Measurements from ENCODE around the gene C15orf61.

The C15orf61 gene

DNA sequence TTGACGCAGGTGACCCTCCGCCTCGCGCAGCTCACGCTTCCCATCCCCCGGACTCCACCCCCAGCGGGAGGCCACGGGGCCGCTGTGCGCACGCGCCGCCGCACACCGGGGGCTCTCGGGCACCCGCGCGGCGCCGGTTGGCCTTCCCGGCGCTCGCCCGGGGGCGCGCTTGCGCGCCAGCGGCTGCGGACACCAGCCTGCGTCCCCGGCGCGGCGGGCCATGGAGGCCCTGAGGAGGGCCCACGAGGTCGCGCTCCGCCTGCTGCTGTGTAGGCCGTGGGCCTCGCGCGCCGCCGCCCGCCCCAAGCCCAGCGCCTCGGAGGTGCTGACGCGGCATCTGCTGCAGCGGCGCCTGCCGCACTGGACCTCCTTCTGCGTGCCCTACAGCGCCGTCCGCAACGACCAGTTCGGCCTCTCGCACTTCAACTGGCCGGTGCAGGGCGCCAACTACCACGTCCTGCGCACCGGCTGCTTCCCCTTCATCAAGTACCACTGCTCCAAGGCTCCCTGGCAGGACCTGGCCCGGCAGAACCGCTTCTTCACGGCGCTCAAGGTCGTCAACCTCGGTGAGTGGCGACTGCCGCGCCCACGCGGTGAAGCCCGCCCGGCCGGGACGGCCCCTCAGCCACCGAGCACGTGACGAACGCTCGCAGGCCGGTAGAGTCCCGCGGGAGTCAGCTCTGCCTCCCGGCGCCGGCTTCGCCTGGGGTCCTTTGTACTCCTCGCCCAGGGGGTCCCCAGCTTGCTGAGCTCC is at the start of gene C15orf61:
Gene C15orf61 (plus strand): TSS at position 103 of the 754 bp plus-strand sequence. CDS start 118 bp downstream, at position 221.
- DNase-seq (ENCODE audit: low read depth in 2 of 2) = peak; percentile 69 to 79

DNA sequence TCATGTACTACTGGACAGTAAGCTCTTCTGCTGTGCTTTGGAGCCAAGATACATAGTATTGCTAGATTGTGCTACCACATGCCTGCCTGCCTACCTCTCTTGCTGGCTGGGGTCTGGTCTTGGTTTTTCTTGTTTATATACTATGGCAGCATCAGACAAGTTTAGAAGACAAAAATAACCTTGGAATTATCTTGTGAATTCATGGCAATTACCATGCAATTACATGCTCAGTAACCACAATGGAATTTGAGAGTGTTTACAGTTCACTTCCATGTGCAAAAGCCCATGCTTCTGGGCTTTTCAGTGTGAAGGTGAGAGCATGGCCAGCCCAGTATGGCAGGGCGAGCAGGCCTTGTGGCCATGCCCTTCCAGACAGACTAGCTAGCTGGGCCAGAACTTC is 48.0 kb upstream of the C15orf61 start:
- no peak for DNase-seq (ENCODE audit: low read depth in 2 of 2)

DNA sequence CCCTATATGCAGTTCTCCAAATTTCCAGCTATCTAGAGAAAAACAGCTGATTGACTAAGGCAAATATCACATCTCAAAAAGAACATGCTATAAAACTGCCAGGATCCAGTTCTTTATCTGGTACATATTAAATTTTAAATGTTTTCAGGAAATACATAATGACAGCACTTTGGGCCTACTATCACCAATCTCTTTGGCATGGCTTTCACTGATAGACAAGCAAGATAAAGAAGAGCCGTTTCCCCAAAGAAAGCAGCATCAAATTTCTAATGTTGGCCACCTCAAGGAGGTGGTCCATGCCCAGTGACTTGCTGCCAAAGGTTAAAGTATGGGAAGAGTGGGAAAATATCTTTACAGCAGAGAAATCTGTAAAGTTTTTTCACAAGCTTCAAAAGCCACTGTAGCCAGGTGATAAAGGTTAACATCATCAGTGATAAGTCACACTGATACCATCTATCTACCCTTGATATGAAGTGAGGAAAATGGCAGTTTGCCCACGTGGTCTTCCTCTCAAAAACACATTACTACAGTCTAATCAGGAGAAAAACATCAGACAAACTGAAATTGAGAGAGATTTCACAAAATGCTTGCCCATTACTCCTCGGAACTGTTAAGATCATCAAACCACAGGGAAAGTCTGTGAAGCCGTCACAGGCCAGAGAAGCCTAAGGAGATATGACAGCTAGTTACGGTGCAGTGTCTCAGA is 46.4 kb upstream of the C15orf61 start:
- no peak for DNase-seq (ENCODE audit: low read depth in 2 of 2)

DNA sequence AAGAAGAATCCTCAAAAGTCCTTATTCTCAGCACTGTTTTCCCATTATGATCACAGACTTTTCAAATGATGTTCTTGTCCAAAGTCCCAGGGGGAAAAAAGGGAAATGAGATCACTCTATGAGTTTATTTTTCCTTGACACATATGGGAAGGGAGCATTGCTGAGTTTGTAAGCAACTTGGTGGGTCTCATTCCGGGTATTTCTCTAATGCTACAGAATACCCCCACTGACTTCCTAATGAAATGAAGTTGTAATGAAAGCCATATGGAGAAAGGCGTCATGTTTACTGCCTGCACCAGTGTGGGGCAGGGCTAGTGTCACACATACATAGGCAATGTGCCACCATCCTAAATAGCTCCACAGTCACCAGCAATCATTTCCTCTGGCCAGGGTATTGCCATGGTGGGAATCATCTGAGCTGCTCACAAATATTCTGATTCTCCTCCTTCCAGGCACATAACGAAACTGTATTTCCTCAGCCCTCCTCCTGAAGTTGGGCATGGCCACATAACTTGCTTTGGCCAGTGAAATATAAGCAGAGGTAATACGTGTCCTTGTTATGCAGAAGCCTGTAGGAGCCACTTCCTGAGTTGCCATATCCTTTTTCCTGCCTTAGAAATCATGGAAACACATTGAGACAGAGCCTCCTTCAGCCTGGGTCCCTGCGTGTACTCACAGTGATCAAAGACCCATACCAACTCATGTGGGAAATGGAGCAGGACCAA is 41.0 kb upstream of the C15orf61 start:
- no peak for DNase-seq (ENCODE audit: low read depth in 2 of 2)

DNA sequence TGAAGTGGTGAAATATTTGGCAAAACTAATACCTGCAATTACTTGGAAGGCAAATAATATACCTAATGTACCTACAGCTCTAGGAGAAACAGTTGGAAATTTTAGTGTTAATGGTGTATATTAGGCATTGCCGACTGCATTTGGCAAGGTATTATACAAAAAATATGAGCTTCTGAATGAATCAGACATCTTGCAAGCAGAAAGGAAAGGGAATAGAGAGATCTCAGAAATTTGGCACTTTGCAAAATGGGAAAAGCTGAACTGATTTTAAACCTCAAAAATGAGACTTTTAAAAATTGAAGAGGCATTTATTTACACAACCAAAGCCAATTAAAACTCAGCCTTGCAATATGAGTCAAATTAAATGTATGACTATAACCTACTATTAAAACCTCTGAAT is 40.2 kb upstream of the C15orf61 start:
- no peak for DNase-seq (ENCODE audit: low read depth in 2 of 2)

DNA sequence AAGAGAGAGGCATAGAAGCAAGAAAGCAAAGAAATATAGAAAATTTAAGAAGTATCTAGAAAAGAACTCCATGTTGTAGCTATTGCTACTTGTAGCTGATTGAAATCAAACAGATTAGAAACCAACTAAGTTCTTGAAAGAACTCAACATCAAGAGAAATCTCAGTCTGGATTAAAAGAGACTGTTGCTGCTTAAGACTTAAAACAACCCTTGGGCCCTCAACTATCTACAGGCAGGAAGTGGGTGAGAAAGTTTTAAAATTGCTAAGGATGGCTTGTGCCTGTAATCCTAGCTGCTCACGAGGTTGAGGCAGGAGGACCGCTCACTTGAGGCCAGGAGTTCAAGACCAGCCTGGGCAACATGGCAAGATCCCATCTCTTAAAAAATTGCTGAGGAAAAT is 39.3 kb upstream of the C15orf61 start:
- no peak for DNase-seq (ENCODE audit: low read depth in 2 of 2)

DNA sequence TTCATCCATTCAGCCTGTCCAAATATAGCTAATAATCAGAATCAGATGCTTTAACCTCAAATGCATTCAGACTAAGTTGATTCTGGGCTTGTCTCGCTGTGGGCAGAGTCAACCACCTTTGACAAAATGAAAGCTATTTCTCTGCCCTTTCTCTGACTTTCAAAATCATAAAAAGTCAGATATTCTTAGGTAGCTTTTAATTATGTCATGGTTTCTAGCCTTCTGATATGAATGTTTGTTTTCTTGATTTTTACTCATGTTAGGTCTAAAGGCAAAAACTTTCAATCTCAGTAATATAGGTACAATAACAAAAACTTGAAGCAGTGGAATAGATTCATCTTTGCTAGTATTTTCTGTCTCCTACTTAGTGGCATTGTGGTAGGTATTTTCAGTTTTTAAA is 25.3 kb upstream of the C15orf61 start:
- no peak for DNase-seq (ENCODE audit: low read depth in 2 of 2)

DNA sequence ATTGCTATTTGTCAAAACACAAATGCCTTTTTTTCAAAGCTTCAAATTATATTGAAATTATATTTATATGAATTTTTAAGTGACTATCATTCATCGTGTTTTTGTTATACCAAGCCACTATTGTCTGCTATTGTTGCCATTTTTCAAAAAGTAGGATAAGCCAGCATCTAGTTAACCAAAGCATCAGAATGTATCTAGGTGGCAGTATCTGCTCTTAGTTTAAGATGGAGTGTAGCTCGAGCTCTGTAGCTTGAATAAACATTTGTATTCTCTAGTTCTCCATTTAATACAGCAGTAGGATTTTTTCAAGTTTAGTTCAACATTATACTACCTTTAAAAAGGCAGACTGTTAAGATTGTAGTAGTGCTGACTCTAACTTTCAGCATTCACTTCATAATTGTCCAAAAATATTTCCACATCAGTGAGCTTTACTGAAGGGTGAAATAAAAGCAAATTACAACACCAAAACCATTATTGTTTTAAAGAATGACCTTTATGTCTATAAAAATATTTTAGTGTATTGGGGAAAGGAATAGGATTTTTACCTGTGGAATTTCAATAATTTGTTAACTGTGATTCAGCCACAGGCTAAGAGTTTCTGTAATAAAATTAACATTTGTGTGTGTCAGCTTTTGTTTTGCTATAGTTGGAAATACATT is 19.6 kb upstream of the C15orf61 start:
- no peak for DNase-seq (ENCODE audit: low read depth in 2 of 2)

DNA sequence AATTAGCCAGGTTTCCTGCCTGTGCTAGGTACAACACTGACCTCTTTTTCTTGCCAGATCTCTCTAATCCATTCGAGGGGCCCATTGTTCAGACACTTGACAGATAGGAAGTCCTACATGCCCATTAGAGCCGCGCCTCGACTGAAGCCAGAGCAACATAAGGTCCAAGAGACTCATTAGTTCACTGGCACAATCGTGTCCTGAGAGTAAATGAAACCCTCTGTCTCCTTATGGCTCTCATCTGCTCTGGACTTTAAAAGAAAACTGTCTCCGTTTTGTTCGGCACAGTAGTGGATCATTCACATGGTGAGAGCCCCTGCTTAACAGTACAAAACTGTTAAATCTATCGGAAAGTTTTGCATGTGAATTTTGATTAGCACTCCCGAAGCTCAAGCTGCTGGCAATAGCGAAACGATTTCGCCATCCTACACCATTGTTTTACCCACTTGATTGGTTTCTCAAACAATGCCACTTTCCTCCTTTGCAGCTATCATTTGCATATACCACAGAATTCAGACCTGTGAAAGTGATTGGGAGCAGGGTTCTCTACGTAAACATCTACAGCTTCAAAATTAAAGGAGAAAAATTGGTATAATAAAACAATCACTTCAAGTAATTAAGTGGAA is 19.0 kb upstream of the C15orf61 start:
- no peak for DNase-seq (ENCODE audit: low read depth in 2 of 2)

DNA sequence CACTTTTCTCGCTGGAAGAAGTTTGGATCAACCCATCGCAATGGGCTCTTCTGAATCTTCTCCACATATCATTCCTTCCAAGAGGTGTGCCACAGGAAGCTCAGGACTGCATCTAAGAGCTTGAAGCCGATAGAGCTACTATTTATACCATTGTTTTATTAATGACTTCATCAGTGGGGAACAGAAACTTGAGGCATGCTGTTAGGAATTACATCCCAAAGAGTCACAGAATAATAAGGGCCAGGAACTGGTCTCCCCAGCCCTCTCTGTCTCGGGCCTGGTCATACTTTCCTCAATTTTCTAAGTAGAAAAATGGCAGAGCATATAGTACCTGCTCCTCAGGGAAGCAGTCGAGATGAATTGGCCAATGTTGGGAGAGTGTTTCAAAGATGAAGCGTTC is 16.9 kb upstream of the C15orf61 start:
- DNase-seq (ENCODE audit: low read depth in 2 of 2) = no peak

DNA sequence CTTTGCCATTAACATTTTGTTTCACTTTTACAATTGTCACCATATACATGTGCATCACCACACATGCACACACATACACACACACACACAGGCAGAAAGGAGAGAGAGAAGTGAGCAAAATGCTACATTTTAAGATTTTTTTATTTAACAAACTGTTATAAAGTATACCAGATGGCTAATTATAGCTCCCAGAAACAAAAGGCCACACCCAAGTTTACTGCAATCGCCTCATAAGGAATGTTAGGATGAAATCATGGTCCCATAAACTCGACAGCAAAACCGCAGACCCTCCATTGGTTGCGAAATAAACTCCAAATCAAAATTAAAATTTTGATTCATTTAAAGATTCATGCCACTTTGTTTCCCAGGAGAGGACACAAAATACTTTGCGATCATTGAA is 16.1 kb upstream of the C15orf61 start:
- no peak for DNase-seq (ENCODE audit: low read depth in 2 of 2)

DNA sequence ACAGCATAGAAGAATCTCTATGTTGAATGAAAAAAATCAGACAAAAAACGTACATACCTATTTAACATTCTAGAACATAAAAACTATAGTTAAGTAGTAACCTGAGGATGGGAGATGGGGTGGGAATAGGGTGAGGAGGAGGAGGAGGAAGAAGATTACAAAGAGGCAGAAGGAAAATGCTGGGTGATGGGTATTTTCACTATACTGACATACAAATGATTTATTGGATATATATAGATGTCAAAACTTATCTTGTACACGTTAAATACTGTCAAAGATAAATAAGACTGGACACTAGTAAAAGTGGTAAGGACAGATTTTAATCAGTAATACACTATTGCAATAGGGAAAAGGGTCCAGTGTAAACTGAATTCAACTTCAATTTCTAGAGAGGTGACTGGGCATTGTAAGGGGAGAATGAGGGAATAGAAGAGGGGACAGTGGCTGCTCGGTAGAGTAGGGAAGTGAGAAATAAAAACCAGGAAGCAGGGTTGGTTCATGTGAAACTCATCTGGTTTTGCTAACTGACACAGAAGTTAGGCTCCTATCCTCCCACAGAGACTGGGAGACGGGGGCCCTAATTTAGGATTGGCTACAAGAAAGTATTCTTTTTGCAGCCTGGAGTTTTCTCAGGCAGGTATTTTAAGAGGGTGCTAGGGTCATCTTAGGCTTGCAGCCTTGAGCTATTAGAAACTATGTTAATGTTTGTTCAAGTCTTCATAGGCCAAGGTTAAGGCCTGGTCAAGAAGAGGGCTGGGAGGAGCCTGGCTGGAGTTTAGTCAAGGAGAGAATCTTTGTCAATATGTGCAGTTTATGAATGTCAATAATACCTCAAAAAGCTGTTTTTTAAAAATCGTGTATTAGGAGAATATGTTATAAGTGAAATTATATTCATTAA is 15.0 kb upstream of the C15orf61 start:
- no peak for DNase-seq (ENCODE audit: low read depth in 2 of 2)

DNA sequence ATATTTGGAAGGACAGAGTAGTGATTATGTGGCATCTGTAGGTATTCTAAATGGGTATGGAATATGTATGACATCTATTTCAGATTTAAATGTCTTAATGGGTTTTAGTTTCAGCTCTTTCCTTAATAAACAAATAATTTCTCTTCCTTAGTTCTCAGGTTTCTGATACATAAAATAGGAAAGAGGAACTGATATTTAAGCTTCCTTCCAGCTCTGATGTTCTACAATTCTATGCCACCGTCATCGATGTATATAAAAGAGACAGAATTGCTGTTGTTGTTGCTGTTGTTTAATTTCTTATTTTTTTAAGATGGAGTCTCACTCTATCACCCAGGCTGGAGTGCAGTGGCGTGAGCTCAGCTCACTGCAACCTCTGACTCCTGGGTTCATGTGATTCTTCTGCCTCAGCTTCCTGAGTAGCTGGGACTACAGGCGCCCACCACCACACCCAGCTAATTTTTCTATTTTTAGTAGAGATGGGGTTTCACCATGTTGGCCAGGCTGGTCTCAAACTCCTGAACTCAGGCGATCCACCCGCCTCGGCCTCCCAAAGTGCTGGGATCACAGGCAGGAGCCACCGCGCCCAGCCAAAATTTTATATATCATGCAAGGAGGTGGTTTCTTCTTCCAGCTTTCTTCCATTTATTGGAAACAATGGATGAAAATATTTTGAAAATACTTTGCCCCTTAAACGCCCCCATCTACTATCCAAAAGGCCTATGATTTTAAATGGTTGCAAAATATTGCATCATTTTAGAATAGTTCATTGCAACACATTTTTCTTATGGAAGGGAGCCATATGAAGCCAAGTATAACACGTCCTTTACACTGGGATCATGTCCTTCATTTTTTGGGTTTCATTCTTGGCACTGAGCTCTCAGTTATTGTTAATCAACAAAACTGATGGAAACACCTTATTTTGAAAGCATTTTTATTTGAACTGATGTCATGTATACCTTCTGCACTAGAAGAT is 13.9 kb upstream of the C15orf61 start:
- no peak for DNase-seq (ENCODE audit: low read depth in 2 of 2)

DNA sequence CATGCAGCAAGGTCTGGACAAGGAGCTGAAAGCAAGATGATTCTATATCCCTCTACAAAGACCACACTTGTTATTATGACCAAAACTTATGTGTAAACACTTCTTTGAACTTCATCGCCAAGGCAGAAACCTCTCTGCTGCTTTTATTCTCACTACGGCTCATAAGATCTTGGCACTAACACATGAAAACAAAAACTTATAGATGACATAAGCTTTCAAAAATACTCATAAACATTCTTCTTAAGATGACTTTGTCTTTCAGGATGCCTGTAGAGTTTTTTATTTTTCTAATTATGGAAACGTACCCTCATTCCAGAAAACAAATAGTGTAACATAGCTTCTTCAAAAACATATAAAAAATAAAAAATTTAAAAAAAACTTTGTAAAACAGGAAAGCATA is 12.5 kb upstream of the C15orf61 start:
- no peak for DNase-seq (ENCODE audit: low read depth in 2 of 2)

DNA sequence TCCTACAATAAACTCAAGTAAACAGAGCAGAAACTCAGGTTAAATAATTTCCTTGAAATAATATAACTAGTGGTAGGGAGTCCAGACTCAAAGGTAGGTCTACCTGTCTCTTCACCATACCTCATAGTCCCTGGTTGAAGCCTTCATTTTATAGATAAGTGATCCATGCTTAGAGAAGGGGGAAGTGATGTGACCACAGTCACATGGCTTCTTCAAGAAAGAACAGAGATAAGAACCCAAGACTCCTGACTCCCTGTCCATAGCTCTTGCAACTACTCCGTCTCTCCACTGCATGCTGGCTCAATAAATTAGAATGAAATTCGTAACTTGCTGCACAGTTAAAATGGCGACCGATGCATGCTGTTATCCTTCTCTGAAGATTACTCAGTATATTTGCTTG is 11.0 kb upstream of the C15orf61 start:
- no peak for DNase-seq (ENCODE audit: low read depth in 2 of 2)

DNA sequence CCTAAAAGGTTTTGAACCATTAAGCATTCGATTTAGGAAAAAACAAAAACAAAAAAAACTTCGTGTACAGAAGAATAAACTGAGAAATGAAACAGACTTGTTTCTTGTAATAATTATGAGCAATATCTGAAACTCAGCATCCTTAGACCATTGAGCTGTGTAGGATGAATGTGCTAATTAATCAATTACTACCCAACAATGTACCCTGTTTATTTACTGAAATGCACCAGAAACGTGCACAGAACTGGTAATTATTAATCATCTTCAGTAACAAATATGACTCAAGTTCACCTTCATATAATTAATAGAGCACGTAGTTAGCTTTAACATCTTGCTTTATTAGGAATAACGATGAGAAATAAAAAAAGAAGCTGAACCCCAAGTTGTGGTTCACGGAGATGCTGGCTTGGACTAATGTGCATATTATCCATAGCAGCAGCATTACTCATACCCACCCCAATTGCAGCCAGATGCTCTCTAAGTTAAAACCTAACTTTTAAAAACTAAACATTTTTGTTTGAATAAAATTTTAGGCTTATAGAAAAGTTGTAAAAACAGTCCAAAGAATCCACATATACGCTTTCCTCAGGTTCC is 10.2 kb upstream of the C15orf61 start:
- no peak for DNase-seq (ENCODE audit: low read depth in 2 of 2)

DNA sequence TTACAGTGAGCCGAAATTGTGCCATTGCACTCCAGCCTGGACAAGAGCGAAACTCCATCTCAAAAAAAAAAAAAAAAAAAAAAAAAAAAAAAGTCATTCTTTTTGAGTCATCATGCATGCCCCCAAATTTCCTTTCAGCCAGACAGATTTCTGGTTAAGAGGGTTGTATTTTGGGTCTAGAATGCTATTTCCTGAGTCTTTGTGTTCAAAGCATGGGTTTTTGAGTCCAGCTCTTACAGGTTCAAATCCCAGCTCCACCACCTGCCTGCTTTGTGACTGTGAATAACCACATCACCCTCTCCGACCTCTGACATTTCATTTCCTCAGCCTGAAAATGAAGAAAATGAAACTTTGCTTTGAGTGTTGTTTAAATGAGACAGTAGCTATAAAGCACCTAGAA is 9.3 kb upstream of the C15orf61 start:
- no peak for DNase-seq (ENCODE audit: low read depth in 2 of 2)

DNA sequence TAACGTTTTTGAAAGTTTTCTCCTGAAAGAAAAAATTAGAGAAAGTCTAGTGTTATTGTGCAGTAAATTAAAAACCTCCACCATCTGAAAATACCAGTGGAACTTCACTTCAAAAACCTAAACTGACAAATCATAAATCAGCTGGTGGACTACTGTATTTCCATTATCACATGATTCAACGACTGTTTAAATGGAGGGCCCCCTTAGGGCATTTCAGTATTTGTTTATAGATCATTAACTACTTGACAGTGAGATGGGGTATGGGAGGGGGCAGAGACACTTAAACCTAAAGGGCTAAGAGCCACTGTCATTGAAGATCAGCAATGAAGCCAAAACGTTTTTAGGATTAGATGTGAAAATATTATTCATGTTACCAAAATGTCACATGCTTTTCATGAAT is 8.8 kb upstream of the C15orf61 start:
- DNase-seq (ENCODE audit: low read depth in 2 of 2) = no peak

Measured in stimulated activated CD8-positive, alpha-beta memory T cell treated with anti-CD3 and anti-CD28 coated beads, Interleukin-7, amount 100 ng/mL, for 4 hours (primary cell).